ENCODE results near the gene C19orf38. TPM values are rescaled to one million over a fixed set of nuclear protein-coding genes. Genes with fewer than 3 reads are reported as not detected.

The C19orf38 gene
- total RNA-seq, 2 experiments from 2014 or later, result 5.2 to 7.5 TPM

GRCh38 chr19:10817291-10818038 is 30.8 kb upstream of the C19orf38 start:
- H2AFZ ChIP-seq (ENCODE audit: low read length), result no peak overlapping the region
- POLR2A ChIA-PET, result no interaction called here
- H3K4me1 ChIP-seq (ENCODE audit: insufficient read depth, low read length, poor library complexity, severe bottlenecking), result no peaks in the 10 kb centered on the region
- no TSS peak for BruUV-seq (replicated peaks)
- H3K9me3 ChIP-seq (ENCODE audit: low read length), result no peaks in the 10 kb centered on the region
- H3K4me3 ChIP-seq (ENCODE audit: low read depth, low read length, poor library complexity, severe bottlenecking), result no peak overlapping the region
- peaks cover 35% of the 10 kb centered on the region for H3K36me3 ChIP-seq (ENCODE audit: insufficient read depth, low read length)
- no peak for DNase-seq (ENCODE audit: low spot score)
- no peak overlapping the region for H3K4me2 ChIP-seq (ENCODE audit: low read length)
- H4K20me1 ChIP-seq (ENCODE audit: insufficient read depth, low read length), result no peaks in the 10 kb centered on the region
- no peak overlapping the region for H3K27ac ChIP-seq (ENCODE audit: low read depth, low read length, poor library complexity, severe bottlenecking)
- intact Hi-C loops (cut with micrococcal nuclease; ENCODE audit: unreplicated experiment), result no loop called here
- no peaks in the 10 kb centered on the region for H3K9me2 ChIP-seq (ENCODE audit: insufficient read depth, low read length)
- TF ChIP-seq EZH2phosphoT487 (IDR thresholded peaks at IDR 0.05; ENCODE audit: borderline replicate concordance, low read depth, low read length), result no peak
- TF ChIP-seq, protein P1, sequence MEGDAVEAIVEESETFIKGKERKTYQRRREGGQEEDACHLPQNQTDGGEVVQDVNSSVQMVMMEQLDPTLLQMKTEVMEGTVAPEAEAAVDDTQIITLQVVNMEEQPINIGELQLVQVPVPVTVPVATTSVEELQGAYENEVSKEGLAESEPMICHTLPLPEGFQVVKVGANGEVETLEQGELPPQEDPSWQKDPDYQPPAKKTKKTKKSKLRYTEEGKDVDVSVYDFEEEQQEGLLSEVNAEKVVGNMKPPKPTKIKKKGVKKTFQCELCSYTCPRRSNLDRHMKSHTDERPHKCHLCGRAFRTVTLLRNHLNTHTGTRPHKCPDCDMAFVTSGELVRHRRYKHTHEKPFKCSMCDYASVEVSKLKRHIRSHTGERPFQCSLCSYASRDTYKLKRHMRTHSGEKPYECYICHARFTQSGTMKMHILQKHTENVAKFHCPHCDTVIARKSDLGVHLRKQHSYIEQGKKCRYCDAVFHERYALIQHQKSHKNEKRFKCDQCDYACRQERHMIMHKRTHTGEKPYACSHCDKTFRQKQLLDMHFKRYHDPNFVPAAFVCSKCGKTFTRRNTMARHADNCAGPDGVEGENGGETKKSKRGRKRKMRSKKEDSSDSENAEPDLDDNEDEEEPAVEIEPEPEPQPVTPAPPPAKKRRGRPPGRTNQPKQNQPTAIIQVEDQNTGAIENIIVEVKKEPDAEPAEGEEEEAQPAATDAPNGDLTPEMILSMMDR (conservative IDR thresholded peaks at IDR 0.05; ENCODE audit: low read length), result no peak
- no peaks in the 10 kb centered on the region for H3K79me2 ChIP-seq (ENCODE audit: insufficient read depth, low read depth, low read length)
- CTCF ChIA-PET (ENCODE audit: unreplicated experiment), result no interaction called here

DNA sequence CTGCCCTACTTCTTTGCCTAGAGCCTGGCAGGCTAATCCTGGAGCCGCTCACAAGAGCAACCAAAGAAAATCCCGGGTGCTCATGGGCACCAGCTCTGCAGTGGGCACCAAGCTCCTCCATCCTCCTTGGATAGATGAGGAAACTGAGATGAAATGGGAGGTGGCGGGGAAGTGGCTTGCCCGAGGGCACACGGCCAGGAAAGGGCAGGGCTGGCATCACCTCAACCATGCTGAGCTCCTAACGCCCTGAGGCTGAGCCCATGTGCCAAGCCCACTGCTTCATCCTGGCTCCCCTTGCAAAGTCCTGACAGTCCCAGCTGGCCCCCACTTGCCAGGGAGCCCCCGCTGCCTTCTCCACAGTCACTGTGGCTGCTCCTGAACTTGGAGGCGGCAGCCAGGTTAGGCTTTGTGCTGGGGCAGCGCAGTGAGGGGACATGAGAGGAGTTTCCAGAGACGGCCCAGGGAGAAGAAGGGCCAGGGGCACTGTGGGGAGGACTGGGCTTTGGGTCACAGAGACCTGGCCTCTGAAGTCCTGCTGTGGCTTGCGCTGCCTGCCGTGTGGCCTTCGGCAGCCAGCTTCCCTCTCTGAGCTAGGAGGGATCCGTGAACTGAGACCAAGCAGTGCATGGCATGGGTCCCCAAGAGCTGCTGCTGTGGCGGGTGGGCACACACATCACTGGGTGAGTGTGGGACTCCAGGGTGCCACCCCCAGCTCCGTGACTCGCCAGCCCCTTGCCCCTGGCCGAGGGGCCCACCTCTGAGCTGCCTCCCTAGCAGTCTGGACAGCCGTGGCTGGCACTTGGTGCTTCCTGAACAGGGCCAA is 29.7 kb upstream of the C19orf38 start:
- Histone ChIP-seq H4K20me1 (ENCODE audit: insufficient read depth, low read length) (no peaks in the 10 kb centered on the region), H3K36me3 (ENCODE audit: insufficient read depth, low read length) (peaks cover 30% of the 10 kb centered on the region), H3K4me3 (ENCODE audit: low read depth, low read length, poor library complexity, severe bottlenecking) (no peak overlapping the region), H3K27ac (ENCODE audit: low read depth, low read length, poor library complexity, severe bottlenecking) (no peak overlapping the region), H3K4me2 (ENCODE audit: low read length) (no peak overlapping the region), H3K9me2 (ENCODE audit: insufficient read depth, low read length) (no peaks in the 10 kb centered on the region), H3K79me2 (ENCODE audit: insufficient read depth, low read depth, low read length) (no peaks in the 10 kb centered on the region), H3K4me1 (ENCODE audit: insufficient read depth, low read length, poor library complexity, severe bottlenecking) (no peaks in the 10 kb centered on the region), H2AFZ (ENCODE audit: low read length) (no peak overlapping the region), H3K9me3 (ENCODE audit: low read length) (no peaks in the 10 kb centered on the region)
- intact Hi-C loops (cut with micrococcal nuclease; ENCODE audit: unreplicated experiment), result no loop called here
- ChIA-PET POLR2A (no interaction called here), CTCF (ENCODE audit: unreplicated experiment) (no interaction called here)
- DNase-seq (ENCODE audit: low spot score), result no peak
- TF ChIP-seq EZH2phosphoT487 (IDR thresholded peaks at IDR 0.05; ENCODE audit: borderline replicate concordance, low read depth, low read length), result no peak
- TF ChIP-seq, protein P1 (conservative IDR thresholded peaks at IDR 0.05; ENCODE audit: low read length), result no peak
- BruUV-seq (replicated peaks), result no TSS peak

All from OCI-LY7 (cell line).